Thyroid gland (tissue), 4 donors: ENCODE results near the gene ACVR2B.

Source experiments
- CTCF ChIP-seq, 6 experiments: fragments of 200-600 bp in 3 of 6; fragments of 450-650 bp in 3 of 6; sonication (generic) in 3 of 6; IDR thresholded peaks; one replicate each; pipeline ENCODE4 v1.5.1; 2016 to 2019; ENCODE audit warnings: antibody characterized with exemption in 6 of 6, mild to moderate bottlenecking in 2 of 6, inconsistent platforms in 1 of 6, moderate library complexity in 1 of 6
- POLR2A ChIP-seq, 2 donors: fragments of 450-650 bp; IDR thresholded peaks; one replicate each; pipeline ENCODE4 v1.6.1; 2017; ENCODE audit warnings: antibody characterized with exemption in 2 of 2, mild to moderate bottlenecking in 2 of 2, moderate library complexity in 1 of 2

- peak in 1 of 2 donors; percentile 46 for TF ChIP-seq POLR2A (IDR thresholded peaks at IDR 0.05)
- peak; percentile 54 to 94 (median 76) for TF ChIP-seq CTCF (IDR thresholded peaks at IDR 0.05)
Measured at GRCh38 chr3:38496131-38496910, 42.6 kb downstream of the ACVR2B start, which contains the start of gene EXOG.
